GM19372 (cell line): ENCODE measurements around the gene EIF5AL1.
"Not testable (repeated sequence)": the region's sequence is repeated elsewhere in the genome, so short reads cannot be mapped to it uniquely, and the experiment has no call there.

Source experiments
- ATAC-seq: cut with Tn5 transposase; IDR thresholded peaks from one replicate; pipeline ENCODE4 v1.9.1; 2021; ENCODE audit warnings: mild to moderate bottlenecking, low read depth, moderate library complexity; ENCODE audit not compliant: unreplicated experiment

The EIF5AL1 gene

GRCh38 chr10:79487296-79488194, 24.8 kb upstream of the EIF5AL1 start:
- ATAC-seq: peak; percentile 86

GRCh38 chr10:79488336-79488735, 24.0 kb upstream of the EIF5AL1 start:
- ATAC-seq: no peak

GRCh38 chr10:79488870-79489269, 23.5 kb upstream of the EIF5AL1 start:
- no peak for ATAC-seq

DNA sequence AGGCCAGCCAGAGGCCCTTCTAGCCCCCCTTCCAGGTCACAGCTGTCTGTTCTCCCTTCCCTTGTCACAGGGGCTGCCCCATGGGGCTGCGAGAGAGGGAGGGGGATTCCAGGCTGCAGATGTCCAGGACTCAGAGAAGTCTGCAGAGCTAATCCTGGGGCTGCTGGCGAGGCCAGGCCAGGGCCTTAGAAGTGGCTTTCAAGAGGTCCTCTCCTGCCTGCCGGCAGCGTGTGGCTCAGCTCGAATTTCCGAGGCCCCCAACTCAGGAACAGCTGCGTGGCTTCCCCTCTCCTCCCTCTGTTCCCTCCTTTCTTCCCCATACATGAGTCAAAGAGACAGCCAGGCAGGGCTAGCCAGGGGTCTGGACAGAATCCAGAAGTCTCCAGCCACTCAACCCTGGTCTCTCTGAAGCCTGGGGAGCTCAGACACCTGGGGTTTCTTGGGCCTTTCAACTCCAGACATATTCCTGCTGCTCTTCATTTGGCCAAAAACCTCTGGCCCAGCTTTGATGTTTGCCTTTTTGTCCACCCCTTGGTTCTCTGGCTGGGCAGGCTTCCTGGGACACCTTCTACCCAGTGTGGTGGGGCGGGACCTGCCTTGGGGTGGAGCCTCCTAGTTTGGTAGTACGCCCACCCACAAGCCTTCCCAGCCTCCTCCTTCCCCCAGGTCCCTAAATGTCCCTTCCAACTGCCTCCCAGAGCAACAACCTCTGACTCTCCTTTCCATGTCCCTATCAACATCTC, 21.8 kb upstream of the EIF5AL1 start:
- no peak for ATAC-seq

DNA sequence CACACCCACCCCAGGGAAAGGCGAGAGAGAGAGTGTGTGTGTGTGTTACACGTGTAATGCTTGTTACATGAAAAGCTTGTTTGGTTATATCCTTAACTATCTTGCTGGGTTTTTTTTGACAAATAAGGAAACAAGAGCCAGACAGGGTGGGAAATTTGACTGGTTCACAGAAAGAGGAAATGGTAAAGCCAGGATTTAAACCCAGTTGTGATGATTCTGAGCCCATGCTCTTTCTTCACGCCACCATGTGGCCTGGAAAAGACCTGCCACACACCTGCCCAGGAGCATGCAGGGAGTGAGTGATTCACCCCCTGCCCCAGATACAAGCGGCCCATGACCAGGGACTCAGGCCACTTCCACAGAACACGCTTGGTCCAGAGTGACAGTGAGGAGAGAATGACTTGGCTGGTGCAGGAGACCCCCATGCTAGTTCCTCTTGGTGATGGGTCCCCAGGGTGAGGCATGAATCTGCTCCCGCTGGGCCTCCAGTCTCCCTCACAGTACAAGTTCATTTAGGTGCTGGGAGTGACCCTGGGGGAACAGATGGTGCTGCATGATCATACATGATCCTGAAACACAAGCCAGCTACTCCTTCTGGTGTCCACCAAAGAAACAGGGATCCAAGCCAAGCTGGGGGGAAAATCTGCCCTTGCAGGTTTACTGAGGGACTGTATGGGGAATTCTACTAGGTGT, 21.0 kb upstream of the EIF5AL1 start:
- no peak for ATAC-seq

DNA sequence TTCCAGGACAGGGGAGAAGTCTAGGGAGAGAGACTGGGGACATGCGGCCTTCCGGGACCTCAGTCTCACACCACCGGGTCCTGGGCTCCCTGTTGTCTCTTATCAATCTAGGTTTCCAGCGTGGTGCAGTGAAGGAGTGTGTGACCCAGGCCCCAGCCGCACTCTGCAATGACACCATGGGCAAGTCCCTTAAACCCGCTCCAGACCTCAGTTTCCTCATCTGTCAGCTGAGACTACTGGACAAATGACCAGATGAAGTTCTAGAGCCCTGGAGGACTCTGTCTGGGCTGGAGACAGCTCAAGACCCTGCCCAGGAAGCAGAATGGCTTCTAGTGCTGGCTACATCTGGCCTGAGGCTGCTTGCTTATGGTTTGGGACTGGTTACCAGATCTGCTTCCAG, 20.1 kb upstream of the EIF5AL1 start:
- ATAC-seq: no peak

DNA sequence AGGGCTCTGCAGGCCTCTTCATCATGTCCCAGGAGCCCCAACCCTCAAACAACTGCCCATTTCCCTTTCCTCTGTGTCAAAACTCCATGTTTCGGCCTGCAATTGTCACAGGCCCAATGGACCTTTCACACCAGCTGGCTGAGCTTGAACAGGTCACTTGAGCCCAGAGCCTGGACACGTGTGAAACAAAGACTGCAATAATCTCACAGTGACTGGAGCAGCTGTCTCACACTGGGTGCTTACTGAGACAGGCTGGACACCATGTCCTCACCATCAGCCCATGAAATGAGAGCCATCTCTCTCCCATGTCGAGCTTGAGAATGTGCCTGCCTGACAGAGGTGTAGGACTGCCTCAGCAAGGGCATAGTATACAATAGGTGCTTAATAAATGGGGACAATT, 19.5 kb upstream of the EIF5AL1 start:
- no peak for ATAC-seq

DNA sequence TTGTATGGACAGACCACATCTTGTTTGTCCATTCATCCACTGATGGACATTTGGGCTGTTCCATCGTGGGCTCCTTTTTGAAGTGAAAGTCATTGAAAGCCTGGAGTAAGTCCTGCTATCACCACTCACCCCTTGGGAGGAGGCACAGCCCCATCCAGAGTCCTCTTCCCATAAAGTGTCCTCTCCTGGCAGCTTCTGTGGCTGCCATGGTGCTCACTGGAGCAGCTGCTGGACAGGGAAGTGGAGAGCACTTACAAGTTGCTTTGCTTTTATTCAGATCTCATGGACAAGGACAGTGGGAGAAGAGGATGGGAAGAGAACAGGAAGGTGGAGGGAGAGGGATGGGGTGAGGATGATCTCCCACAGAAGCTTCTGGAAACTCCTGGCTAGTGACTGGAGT, 18.5 kb upstream of the EIF5AL1 start:
- no peak for ATAC-seq

DNA sequence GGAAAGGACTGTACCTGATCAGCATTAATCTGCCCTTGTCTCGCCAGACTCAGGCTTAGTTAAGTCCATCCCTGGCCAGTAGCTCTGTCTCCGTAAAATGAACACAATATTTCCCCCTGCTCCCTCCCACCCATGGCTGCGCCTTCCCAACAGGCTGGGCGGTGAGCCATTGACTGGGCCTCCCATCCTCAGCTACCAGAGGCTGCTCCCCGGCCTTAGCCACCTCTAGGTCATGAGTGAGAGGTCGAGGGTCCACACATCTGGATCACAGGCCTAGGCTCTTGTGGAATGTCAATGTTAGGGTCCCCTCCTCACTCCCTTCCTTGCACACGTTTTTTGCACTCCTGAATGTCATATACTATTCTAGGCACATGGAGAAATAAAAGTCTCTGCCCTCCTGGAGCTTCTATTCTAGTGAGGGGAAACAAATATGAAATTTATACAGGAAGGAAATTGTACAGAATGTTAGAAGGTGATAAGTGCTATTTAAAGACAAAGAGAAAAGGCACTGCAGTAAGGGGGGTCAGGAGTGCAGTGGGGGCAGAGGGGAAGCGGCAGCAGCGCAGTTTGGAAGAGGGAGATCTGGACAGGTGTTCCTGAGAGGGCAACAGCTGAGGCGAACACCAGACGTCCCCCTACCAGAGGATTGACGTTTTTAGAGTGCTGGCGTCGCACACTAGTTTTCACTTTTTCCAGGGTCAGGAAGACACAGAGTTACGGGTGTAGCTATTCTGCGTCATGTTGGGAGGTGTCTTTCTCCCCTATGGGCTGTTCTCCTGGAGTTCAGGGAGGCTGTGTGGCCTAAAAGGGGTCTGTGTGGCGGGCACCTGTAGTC, 17.2 kb upstream of the EIF5AL1 start:
- ATAC-seq: no peak

- no peak for ATAC-seq
Observed at GRCh38 chr10:79495791-79496190, 16.5 kb upstream of the EIF5AL1 start.

- ATAC-seq: no peak
Observed at GRCh38 chr10:79496896-79497295, 15.4 kb upstream of the EIF5AL1 start.

DNA sequence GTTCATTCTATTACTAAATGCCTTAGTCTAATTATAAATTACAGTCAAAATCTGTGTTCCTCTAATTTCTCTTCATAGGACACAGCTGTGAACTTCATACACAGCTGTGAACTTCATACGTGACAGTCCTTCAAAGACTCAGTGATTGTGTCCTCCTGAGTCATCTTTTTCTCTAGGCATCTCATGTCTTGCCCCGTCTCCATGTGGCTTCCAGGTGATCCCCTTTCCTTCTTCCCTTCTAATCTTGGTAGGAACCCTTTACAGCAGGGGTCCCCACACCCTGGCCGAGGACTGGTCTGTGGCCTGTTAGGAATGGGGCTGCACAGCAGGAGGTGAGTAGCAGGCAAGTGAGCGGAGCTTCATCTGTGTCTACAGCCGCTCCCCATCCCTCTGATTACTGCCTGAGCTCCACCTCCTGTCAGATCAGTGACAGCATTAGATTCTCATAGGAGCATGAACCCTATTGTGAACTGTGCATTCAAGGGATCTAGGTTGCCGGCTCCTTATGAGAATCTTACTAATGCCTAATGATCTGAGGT, 14.0 kb upstream of the EIF5AL1 start:
- no peak for ATAC-seq

- ATAC-seq: no peak
Observed at GRCh38 chr10:79502561-79503309, 9.6 kb upstream of the EIF5AL1 start.

DNA sequence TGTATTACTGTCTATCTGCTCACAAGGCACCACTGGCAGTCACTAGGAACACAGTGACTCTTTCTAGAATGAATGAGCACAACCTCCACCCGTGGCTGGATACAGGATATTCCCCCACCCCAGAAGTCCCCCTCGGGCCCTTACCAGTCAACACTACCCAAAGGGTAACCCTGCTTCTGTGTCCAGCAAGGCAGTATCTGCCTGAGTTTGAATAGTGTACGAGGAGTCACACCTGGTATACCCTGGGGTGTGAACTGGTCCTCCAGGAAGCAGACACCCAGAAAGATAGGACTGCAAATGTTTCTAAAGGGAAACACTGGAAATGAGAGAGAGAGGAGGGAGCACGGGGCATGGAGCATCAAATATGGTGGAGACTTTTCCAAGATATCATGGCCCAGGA, 8.5 kb upstream of the EIF5AL1 start:
- not testable (repeated sequence) for ATAC-seq

GRCh38 chr10:79504483-79504882, 7.8 kb upstream of the EIF5AL1 start:
- ATAC-seq: not testable (repeated sequence)

- ATAC-seq: not testable (repeated sequence)
Observed at GRCh38 chr10:79505328-79505727, 7.0 kb upstream of the EIF5AL1 start.

- no peak for ATAC-seq
Observed at GRCh38 chr10:79505829-79506228, 6.5 kb upstream of the EIF5AL1 start.

GRCh38 chr10:79507440-79508167, 4.7 kb upstream of the EIF5AL1 start:
- no peak for ATAC-seq

DNA sequence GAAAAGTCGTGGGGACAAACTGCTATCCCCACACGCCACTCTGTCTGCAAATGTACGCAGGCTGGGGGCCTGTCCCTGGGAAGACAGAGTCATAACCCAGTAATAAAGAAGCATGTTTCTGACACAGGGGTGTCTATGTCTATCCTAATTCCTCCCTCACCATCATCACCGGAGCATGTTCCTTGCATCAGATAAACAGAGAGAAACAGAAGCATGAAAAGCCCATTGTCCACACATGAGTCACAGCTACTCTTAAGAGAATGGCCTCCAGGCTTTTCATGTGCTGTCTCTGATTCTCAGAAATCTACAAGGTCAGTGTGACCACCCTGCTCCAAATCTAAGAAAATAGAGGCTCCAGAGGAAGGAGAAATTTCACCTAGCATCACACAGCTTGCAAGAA, 4.1 kb upstream of the EIF5AL1 start:
- ATAC-seq: not testable (repeated sequence)
